Trophoblast cell (in vitro differentiated cells and primary cell): ENCODE measurements around the gene DGKH.

Source experiments
- DNase-seq, 2 donors: peaks; one replicate each; pipeline ENCODE4 v3.0.0-alpha.2; 2016
- H2AFZ ChIP-seq: 2 replicates; pipeline ENCODE4 v1.6.1; 2013; ENCODE audit warnings: low read length, moderate library complexity, mild to moderate bottlenecking; ENCODE audit not compliant: insufficient read depth, poor library complexity
- H2AK5ac ChIP-seq: 2 replicates; pipeline ENCODE4 v1.6.1; 2013; ENCODE audit warnings: mild to moderate bottlenecking, low read length
- H2BK120ac ChIP-seq: 2 replicates; pipeline ENCODE4 v1.6.1; 2013; ENCODE audit warnings: low read length, mild to moderate bottlenecking, moderate library complexity; ENCODE audit not compliant: insufficient read depth, poor library complexity
- H2BK12ac ChIP-seq: 2 replicates; pipeline ENCODE4 v1.6.1; 2013; ENCODE audit warnings: mild to moderate bottlenecking, low read length, moderate library complexity
- H2BK5ac ChIP-seq: 2 replicates; pipeline ENCODE4 v1.6.1; 2013; ENCODE audit warnings: low read length, low read depth, moderate library complexity, mild to moderate bottlenecking; ENCODE audit not compliant: poor library complexity
- H3K14ac ChIP-seq: 2 replicates; pipeline ENCODE4 v1.6.1; 2013; ENCODE audit warnings: mild to moderate bottlenecking, low read length
- H3K18ac ChIP-seq: 2 replicates; pipeline ENCODE4 v1.6.1; 2013; ENCODE audit warnings: mild to moderate bottlenecking, low read length
- H3K23ac ChIP-seq: 2 replicates; pipeline ENCODE4 v1.6.1; 2013; ENCODE audit warnings: low read length
- H3K27ac ChIP-seq: 2 replicates; pipeline ENCODE4 v1.5.1; 2013; ENCODE audit warnings: low read depth, mild to moderate bottlenecking, inconsistent platforms, low read length, moderate library complexity
- H3K27me3 ChIP-seq: 2 replicates; pipeline ENCODE4 v1.6.1; 2013; ENCODE audit warnings: inconsistent platforms, mild to moderate bottlenecking, low read length, moderate library complexity; ENCODE audit not compliant: insufficient read depth
- H3K36me3 ChIP-seq, 2 experiments: 1 replicate in 1 of 2; 2 replicates in 1 of 2; pipeline ENCODE4 v1.6.1; 2013; ENCODE audit warnings: low read length in 2 of 2, mild to moderate bottlenecking in 2 of 2, moderate library complexity in 1 of 2; ENCODE audit not compliant: insufficient read depth in 2 of 2, control insufficient read depth in 1 of 2
- H3K4ac ChIP-seq: 2 replicates; pipeline ENCODE4 v1.6.1; 2013; ENCODE audit warnings: low read depth, mild to moderate bottlenecking, low read length, moderate library complexity
- H3K4me1 ChIP-seq, 2 experiments: 1 replicate in 1 of 2; 2 replicates in 1 of 2; pipeline ENCODE4 v1.6.1; 2013; ENCODE audit warnings: low read length in 2 of 2, mild to moderate bottlenecking in 2 of 2, moderate library complexity in 1 of 2; ENCODE audit not compliant: insufficient read depth in 2 of 2, control insufficient read depth in 1 of 2
- H3K4me2 ChIP-seq: 2 replicates; pipeline ENCODE4 v1.6.1; 2013; ENCODE audit warnings: inconsistent platforms, mild to moderate bottlenecking, low read length, moderate library complexity
- H3K4me3 ChIP-seq: 2 replicates; pipeline ENCODE4 v1.5.1; 2013; ENCODE audit warnings: mild to moderate bottlenecking, low read depth, low read length, inconsistent platforms
- H3K79me1 ChIP-seq: one replicate; pipeline ENCODE4 v1.6.1; 2013; ENCODE audit warnings: low read length
- H3K79me2 ChIP-seq: 2 replicates; pipeline ENCODE4 v1.6.1; 2013; ENCODE audit warnings: low read length, mild to moderate bottlenecking; ENCODE audit not compliant: control insufficient read depth, insufficient read depth, poor library complexity
- H3K9ac ChIP-seq: 2 replicates; pipeline ENCODE4 v1.6.1; 2013; ENCODE audit warnings: mild to moderate bottlenecking, low read length
- H3K9me3 ChIP-seq: 2 replicates; pipeline ENCODE4 v1.6.1; 2013; ENCODE audit warnings: low read depth, mild to moderate bottlenecking, control low read depth, inconsistent platforms, low read length; ENCODE audit not compliant: insufficient read depth
- H4K12ac ChIP-seq: 2 replicates; pipeline ENCODE4 v1.6.1; 2013; ENCODE audit warnings: low read depth, mild to moderate bottlenecking, low read length, moderate library complexity
- H4K8ac ChIP-seq: 2 replicates; pipeline ENCODE4 v1.6.1; 2013; ENCODE audit warnings: low read depth, mild to moderate bottlenecking, low read length, moderate library complexity
- H4K91ac ChIP-seq: one replicate; pipeline ENCODE4 v1.6.1; 2013; ENCODE audit warnings: low read depth, mild to moderate bottlenecking, low read length, moderate library complexity
- WGBS: extraction: QIAGEN DNeasy Blood & Tissue Kit; methylation state at CpG from one replicate; pipeline ENCODE4 v1.1.7; 2013; ENCODE audit warnings: missing lambda C conversion rate; ENCODE audit not compliant: insufficient read length, insufficient coverage; ENCODE audit errors: extremely low coverage; 5-methylcytosine and 5-hydroxymethylcytosine counted together

DGKH gene

DNA sequence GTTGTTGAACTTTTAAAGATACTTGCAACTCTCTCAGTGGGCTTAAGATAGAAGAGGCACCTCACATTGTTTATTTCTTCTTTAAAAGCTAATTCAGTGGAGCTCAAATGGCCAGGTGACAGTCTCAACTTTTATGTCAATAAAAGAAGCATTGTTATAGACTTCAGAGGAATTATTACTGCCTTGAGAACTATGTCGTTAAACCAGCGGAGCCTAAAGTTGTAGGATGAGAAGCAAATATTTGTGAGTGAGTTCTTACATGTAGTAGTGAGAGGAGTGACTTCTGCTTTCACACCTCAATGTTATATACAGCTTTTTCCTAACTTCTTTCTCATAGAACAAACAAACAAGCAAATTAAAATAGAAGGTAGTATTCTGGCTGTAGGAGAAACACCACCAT lies 31.2 kb upstream of the DGKH start:
- Histone ChIP-seq H3K9me3 (peaks cover under 1% of the 10 kb centered on the region), H2BK12ac (no peak overlapping the region), H4K8ac (no peak overlapping the region), H3K9ac (no peak overlapping the region), H3K18ac (no peak overlapping the region), H3K4ac (no peak overlapping the region), H3K4me1 (no peaks in the 10 kb centered on the region), H3K27me3 (no peaks in the 10 kb centered on the region), H3K4me2 (no peak overlapping the region), H3K4me3 (no peak overlapping the region), H3K79me2 (no peaks in the 10 kb centered on the region), H2BK120ac (no peak overlapping the region), H2AFZ (no peak overlapping the region), H3K79me1 (no peaks in the 10 kb centered on the region), H3K23ac (no peak overlapping the region), H2AK5ac (no peak overlapping the region), H3K14ac (no peak overlapping the region), H4K12ac (no peak overlapping the region), H3K27ac (no peak overlapping the region), H2BK5ac (no peak overlapping the region), H3K36me3 (no peaks in the 10 kb centered on the region), H4K91ac (no peak overlapping the region)
- WGBS: no CpG with 5 or more reads among the region's 2 CpGs
- no peak for DNase-seq

DNA sequence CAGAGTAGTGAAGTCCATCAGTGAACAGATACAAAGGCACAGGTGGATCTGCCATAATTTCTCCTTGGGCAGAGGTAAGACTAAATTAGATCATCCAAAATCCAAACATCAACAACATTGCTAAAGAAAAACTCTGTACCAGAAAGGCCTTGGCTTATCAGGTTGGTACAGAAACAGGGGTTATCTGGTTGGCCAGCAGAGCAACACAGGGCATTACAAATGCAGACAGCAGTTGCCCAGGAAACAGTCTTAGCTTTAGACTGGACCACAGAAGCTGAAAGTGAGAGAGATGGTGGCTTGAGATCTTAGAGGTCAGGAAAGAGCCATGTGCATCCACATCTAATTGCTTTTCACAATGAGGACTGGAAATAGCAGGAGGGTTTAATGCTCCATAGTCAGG lies 26.6 kb upstream of the DGKH start:
- Histone ChIP-seq H2BK12ac (no peak overlapping the region), H2AFZ (no peak overlapping the region), H4K8ac (no peak overlapping the region), H2BK5ac (no peak overlapping the region), H4K91ac (no peak overlapping the region), H3K27ac (no peak overlapping the region), H3K18ac (no peak overlapping the region), H3K9me3 (no peaks in the 10 kb centered on the region), H2AK5ac (no peak overlapping the region), H3K79me1 (no peaks in the 10 kb centered on the region), H3K4me3 (no peak overlapping the region), H3K27me3 (no peaks in the 10 kb centered on the region), H3K9ac (no peak overlapping the region), H3K23ac (no peak overlapping the region), H3K14ac (no peak overlapping the region), H3K4me1 (no peaks in the 10 kb centered on the region), H2BK120ac (no peak overlapping the region), H3K4me2 (no peak overlapping the region), H3K36me3 (no peaks in the 10 kb centered on the region), H3K4ac (no peak overlapping the region), H3K79me2 (no peaks in the 10 kb centered on the region), H4K12ac (no peak overlapping the region)
- no peak for DNase-seq

DNA sequence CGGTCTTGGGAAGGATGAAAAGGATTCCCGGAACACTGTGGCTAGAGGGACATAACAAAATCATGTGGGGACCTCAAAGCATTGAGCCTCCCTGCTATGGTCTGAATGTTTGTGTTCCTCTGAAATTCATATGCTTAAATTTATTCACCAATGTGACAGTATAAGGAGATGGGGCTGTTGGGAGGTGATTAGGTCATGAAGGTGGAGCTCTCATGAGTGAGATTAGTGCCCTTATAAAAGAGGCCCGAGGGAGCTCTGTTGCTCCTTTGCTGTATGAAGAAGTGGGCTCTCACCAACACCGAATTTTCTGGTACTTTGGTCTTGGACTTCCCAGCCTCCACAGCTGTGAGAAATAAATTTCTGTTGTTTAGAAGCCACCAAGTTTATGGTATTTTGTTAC lies 26.1 kb upstream of the DGKH start:
- Histone ChIP-seq H3K27ac (no peak overlapping the region), H3K27me3 (no peaks in the 10 kb centered on the region), H3K36me3 (no peaks in the 10 kb centered on the region), H3K9ac (no peak overlapping the region), H3K14ac (no peak overlapping the region), H2BK12ac (no peak overlapping the region), H3K79me2 (no peaks in the 10 kb centered on the region), H3K4ac (no peak overlapping the region), H3K9me3 (no peaks in the 10 kb centered on the region), H2BK120ac (no peak overlapping the region), H4K8ac (no peak overlapping the region), H2AK5ac (no peak overlapping the region), H3K79me1 (no peaks in the 10 kb centered on the region), H3K4me3 (no peak overlapping the region), H3K4me2 (no peak overlapping the region), H3K4me1 (no peaks in the 10 kb centered on the region), H4K91ac (no peak overlapping the region), H3K18ac (no peak overlapping the region), H2BK5ac (no peak overlapping the region), H4K12ac (no peak overlapping the region), H3K23ac (no peak overlapping the region), H2AFZ (no peak overlapping the region)
- DNase-seq: no peak
- WGBS: no CpG with 5 or more reads among the region's 4 CpGs

DNA sequence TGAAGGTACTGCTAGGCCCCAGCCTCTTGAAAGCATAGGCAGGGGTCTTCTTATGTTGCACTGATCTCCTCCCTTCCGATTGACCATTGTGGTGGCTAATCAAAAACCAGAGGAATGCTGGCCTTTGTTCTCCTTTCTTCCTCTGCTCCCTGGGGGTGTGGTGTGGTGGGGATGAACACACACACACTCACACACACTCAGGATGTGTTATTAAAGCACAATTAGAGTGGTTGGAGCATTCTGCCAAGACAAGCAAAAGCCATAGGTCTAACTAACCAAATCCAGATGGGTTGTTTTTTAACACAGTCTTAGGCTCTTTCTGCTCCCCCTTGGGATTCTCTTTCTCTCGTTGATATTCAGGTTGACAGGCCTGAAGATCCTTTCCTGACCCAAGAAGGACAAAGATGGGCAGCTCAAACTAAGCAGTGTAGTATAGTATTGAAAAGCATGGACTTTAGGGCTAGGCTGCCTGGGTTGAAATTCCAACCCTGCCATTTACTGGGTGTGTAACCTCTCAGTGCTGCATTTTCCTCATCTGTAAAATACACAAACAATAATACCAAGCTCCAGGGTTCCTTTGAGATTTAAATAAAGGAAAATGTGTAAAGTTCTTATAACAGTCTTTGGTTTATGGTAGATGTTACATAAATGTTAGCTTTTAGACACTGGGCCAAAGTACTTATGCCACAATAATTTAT lies 25.5 kb upstream of the DGKH start:
- Histone ChIP-seq H3K27me3 (no peaks in the 10 kb centered on the region), H3K27ac (no peak overlapping the region), H4K91ac (no peak overlapping the region), H3K79me2 (no peaks in the 10 kb centered on the region), H3K4me1 (no peaks in the 10 kb centered on the region), H3K79me1 (no peaks in the 10 kb centered on the region), H3K9ac (no peak overlapping the region), H2AK5ac (no peak overlapping the region), H3K4me2 (no peak overlapping the region), H4K8ac (no peak overlapping the region), H2BK12ac (no peak overlapping the region), H3K36me3 (no peaks in the 10 kb centered on the region), H3K4ac (no peak overlapping the region), H2AFZ (no peak overlapping the region), H3K18ac (no peak overlapping the region), H3K4me3 (no peak overlapping the region), H3K14ac (no peak overlapping the region), H4K12ac (no peak overlapping the region), H2BK120ac (no peak overlapping the region), H3K23ac (no peak overlapping the region), H2BK5ac (no peak overlapping the region), H3K9me3 (no peaks in the 10 kb centered on the region)
- no peak for DNase-seq
- WGBS: no CpG with 5 or more reads among the region's 2 CpGs
